ENCODE results near the gene NUF2.

DNA sequence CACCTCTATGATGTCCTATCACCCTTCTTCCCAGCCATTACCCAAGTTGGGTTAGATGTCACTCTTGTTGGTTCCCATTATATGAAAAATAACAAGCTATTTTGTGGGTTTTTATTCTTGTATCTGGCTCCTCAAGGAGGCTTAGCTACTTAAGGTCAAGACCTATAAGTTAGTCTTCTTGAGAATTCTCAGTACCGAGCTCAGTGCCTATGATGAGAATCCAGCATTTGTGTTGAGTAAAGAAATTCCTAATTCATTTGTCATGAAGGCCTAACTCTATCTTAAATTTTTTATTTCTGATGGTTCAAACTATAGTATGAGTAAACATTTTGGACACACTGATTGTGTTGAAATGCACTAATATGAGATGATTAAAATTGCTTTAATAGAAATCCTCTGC is 15.9 kb downstream of the NUF2 start:
- TF ChIP-seq, protein P1, sequence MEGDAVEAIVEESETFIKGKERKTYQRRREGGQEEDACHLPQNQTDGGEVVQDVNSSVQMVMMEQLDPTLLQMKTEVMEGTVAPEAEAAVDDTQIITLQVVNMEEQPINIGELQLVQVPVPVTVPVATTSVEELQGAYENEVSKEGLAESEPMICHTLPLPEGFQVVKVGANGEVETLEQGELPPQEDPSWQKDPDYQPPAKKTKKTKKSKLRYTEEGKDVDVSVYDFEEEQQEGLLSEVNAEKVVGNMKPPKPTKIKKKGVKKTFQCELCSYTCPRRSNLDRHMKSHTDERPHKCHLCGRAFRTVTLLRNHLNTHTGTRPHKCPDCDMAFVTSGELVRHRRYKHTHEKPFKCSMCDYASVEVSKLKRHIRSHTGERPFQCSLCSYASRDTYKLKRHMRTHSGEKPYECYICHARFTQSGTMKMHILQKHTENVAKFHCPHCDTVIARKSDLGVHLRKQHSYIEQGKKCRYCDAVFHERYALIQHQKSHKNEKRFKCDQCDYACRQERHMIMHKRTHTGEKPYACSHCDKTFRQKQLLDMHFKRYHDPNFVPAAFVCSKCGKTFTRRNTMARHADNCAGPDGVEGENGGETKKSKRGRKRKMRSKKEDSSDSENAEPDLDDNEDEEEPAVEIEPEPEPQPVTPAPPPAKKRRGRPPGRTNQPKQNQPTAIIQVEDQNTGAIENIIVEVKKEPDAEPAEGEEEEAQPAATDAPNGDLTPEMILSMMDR (IDR thresholded peaks at IDR 0.05), result no peak
- TF ChIP-seq EZH2 (IDR thresholded peaks at IDR 0.05; ENCODE audit: borderline replicate concordance, insufficient read depth, low read depth, low read length, poor library complexity, severe bottlenecking), result no peak
